H1 (cell line): ENCODE results near the gene RAB32. TPM values are rescaled to one million over a fixed set of nuclear protein-coding genes. Genes with fewer than 3 reads are reported as not detected.

Experiments
- CTCF ChIA-PET: fragments of 300-600 bp; sonication (Branson Sonifier 250); formaldehyde crosslinking; loops from one replicate; lab custom pipeline; 2021; ENCODE audit not compliant: partially characterized antibody; lab: Charles Lee
- POLR2A ChIA-PET: fragments of 300-600 bp; sonication (Branson Sonifier 250); formaldehyde crosslinking; loops from one replicate; lab custom pipeline; 2021; ENCODE audit warnings: inconsistent platforms; ENCODE audit not compliant: partially characterized antibody; lab: Charles Lee
- DNase-seq, 2 experiments: peaks; one replicate each; pipeline versions ENCODE4 v3.0.0 to v3.0.0-alpha.2; 2010 to 2022; ENCODE audit warnings: low spot score in 2 of 2, low read depth in 1 of 2, mixed read lengths in 1 of 2
- FAIRE-seq: peaks from 2 replicates; lab custom pipeline; 2011; peaks lifted over from hg19 to GRCh38; lab: Jason Lieb, UNC
- H2AFZ ChIP-seq: 2 replicates; pipeline ENCODE4 v1.8.1; 2012; ENCODE audit warnings: low read length, inconsistent platforms
- H2AK5ac ChIP-seq: 2 replicates; pipeline ENCODE4 v1.6.1; 2013; ENCODE audit warnings: low read depth, low read length
- H2BK120ac ChIP-seq: replicated peaks from 2 replicates; pipeline ENCODE3; 2013; ENCODE audit warnings: low read depth, low read length, inconsistent platforms
- H2BK12ac ChIP-seq: 2 replicates; pipeline ENCODE4 v1.6.1; 2013; ENCODE audit warnings: low read depth, low read length
- H2BK15ac ChIP-seq: 2 replicates; pipeline ENCODE4 v1.6.1; 2013; ENCODE audit warnings: low read length
- H2BK20ac ChIP-seq: 2 replicates; pipeline ENCODE4 v1.6.1; 2013; ENCODE audit warnings: low read length
- H2BK5ac ChIP-seq: 2 replicates; pipeline ENCODE4 v1.6.1; 2013; ENCODE audit warnings: low read depth, low read length
- H3K14ac ChIP-seq: 2 replicates; pipeline ENCODE4 v1.6.1; 2013; ENCODE audit warnings: inconsistent platforms; ENCODE audit not compliant: insufficient read length
- H3K18ac ChIP-seq: 2 replicates; pipeline ENCODE4 v1.6.1; 2013; ENCODE audit warnings: low read length; ENCODE audit errors: extremely low read depth
- H3K23ac ChIP-seq: 2 replicates; pipeline ENCODE4 v1.6.1; 2013; ENCODE audit warnings: inconsistent platforms; ENCODE audit not compliant: insufficient read length
- H3K23me2 ChIP-seq: 2 replicates; pipeline ENCODE4 v1.6.1; 2013; ENCODE audit warnings: low read depth, low read length
- H3K27ac ChIP-seq: 2 replicates; pipeline ENCODE4 v1.6.1; 2011; ENCODE audit warnings: low read depth, low read length, inconsistent platforms
- H3K27me3 ChIP-seq, 4 experiments: replicated peaks in 1 of 4; 1 replicate in 1 of 4; 2 replicates in 3 of 4; pipeline versions ENCODE4 v1.6.1 to v1.8.1; 2011 to 2013; ENCODE audit warnings: low read length in 3 of 4, mild to moderate bottlenecking in 3 of 4, inconsistent platforms in 2 of 4, mixed read lengths in 2 of 4, moderate library complexity in 1 of 4; ENCODE audit not compliant: control insufficient read depth in 3 of 4, insufficient read depth in 3 of 4; ENCODE audit errors: extremely low read depth in 1 of 4
- H3K36me3 ChIP-seq, 4 experiments: 2 replicates each; pipeline versions ENCODE4 v1.6.1 to v1.8.1; 2011 to 2013; ENCODE audit warnings: mild to moderate bottlenecking in 4 of 4, low read length in 3 of 4, moderate library complexity in 2 of 4, control low read depth in 1 of 4, inconsistent platforms in 1 of 4; ENCODE audit not compliant: insufficient read depth in 4 of 4, control insufficient read depth in 2 of 4
- H3K4ac ChIP-seq: replicated peaks from 2 replicates; pipeline ENCODE3; 2013; ENCODE audit warnings: low read length, low read depth, mixed read lengths, inconsistent platforms; ENCODE audit not compliant: insufficient read length
- H3K4me1 ChIP-seq, 4 experiments: replicated peaks in 1 of 4; 1 replicate in 1 of 4; 2 replicates in 3 of 4; pipeline versions ENCODE4 v1.6.1 to v1.8.1; 2011 to 2013; ENCODE audit warnings: low read length in 3 of 4, inconsistent platforms in 2 of 4, mixed read lengths in 1 of 4; ENCODE audit not compliant: insufficient read depth in 4 of 4, control insufficient read depth in 3 of 4
- H3K4me2 ChIP-seq, 2 experiments: 2 replicates each; pipeline versions ENCODE4 v1.6.1 to v1.8.1; 2011 to 2013; ENCODE audit warnings: low read depth in 2 of 2, low read length in 2 of 2, control low read depth in 1 of 2, inconsistent platforms in 1 of 2, mild to moderate bottlenecking in 1 of 2; ENCODE audit not compliant: insufficient read depth in 1 of 2
- H3K4me3 ChIP-seq, 4 experiments: fragments of 200-600, 300-600 bp in 1 of 4; sonication (generic), shearing (Covaris generic), sonication (Bioruptor Twin) in 1 of 4; 2 replicates each; pipeline versions ENCODE4 v1.5.1 to v1.8.1; 2011 to 2016; ENCODE audit warnings: low read length in 4 of 4, low read depth in 3 of 4, control low read depth in 2 of 4, inconsistent platforms in 2 of 4, mild to moderate bottlenecking in 2 of 4, mixed read lengths in 1 of 4, moderate library complexity in 1 of 4; ENCODE audit not compliant: insufficient read depth in 2 of 4; ENCODE audit errors: extremely low read depth in 1 of 4
- H3K56ac ChIP-seq: replicated peaks from 2 replicates; pipeline ENCODE3; 2013; ENCODE audit warnings: low read depth, mild to moderate bottlenecking, mixed read lengths, low read length, inconsistent platforms; ENCODE audit not compliant: insufficient read length
- H3K79me1 ChIP-seq: 2 replicates; pipeline ENCODE4 v1.6.1; 2013; ENCODE audit warnings: low read depth, low read length, control low read depth
- H3K79me2 ChIP-seq, 2 experiments: 2 replicates each; pipeline versions ENCODE4 v1.6.1 to v1.8.1; 2012 to 2013; ENCODE audit warnings: low read length in 2 of 2, mild to moderate bottlenecking in 2 of 2, inconsistent platforms in 1 of 2; ENCODE audit not compliant: insufficient read depth in 2 of 2, control insufficient read depth in 1 of 2
- H3K9ac ChIP-seq, 4 experiments: replicated peaks in 1 of 4; 1 replicate in 1 of 4; 2 replicates in 3 of 4; pipeline versions ENCODE4 v1.6.1 to v1.8.1; 2011 to 2013; ENCODE audit warnings: low read depth in 3 of 4, low read length in 3 of 4, control low read depth in 2 of 4, mild to moderate bottlenecking in 2 of 4, moderate library complexity in 2 of 4, inconsistent platforms in 1 of 4; ENCODE audit errors: extremely low read depth in 1 of 4
- H3K9me3 ChIP-seq, 2 experiments: 2 replicates each; pipeline versions ENCODE4 v1.6.1 to v1.8.1; 2012 to 2013; ENCODE audit warnings: mild to moderate bottlenecking in 2 of 2, moderate library complexity in 2 of 2, control low read depth in 1 of 2, inconsistent platforms in 1 of 2, low read depth in 1 of 2, low read length in 1 of 2, mixed read lengths in 1 of 2; ENCODE audit not compliant: insufficient read depth in 2 of 2
- H4K20me1 ChIP-seq, 2 experiments: replicated peaks in 1 of 2; 2 replicates each; pipeline versions ENCODE3 to v1.8.1; 2011 to 2013; ENCODE audit warnings: inconsistent platforms in 2 of 2, low read length in 2 of 2, mild to moderate bottlenecking in 1 of 2; ENCODE audit not compliant: insufficient read depth in 2 of 2, control insufficient read depth in 1 of 2
- H4K5ac ChIP-seq: 2 replicates; pipeline ENCODE4 v1.6.1; 2013; ENCODE audit warnings: low read length, low read depth, mixed read lengths, inconsistent platforms; ENCODE audit not compliant: insufficient read length
- H4K8ac ChIP-seq: 2 replicates; pipeline ENCODE4 v1.8.0; 2013; ENCODE audit warnings: mild to moderate bottlenecking, moderate library complexity, low read length, inconsistent platforms; ENCODE audit not compliant: insufficient read depth; ENCODE audit errors: extremely low read depth
- H4K91ac ChIP-seq: replicated peaks from 2 replicates; pipeline ENCODE3; 2013; ENCODE audit warnings: low read length, mixed read lengths, inconsistent platforms; ENCODE audit not compliant: insufficient read length
- NRF1 ChIP-seq: IDR thresholded peaks from 2 replicates; pipeline ENCODE4 v1.6.1; 2011; ENCODE audit warnings: mild to moderate bottlenecking, low read depth, low read length, improper control_type of control experiment
- RAD21 ChIP-seq, 2 experiments: IDR thresholded peaks in 1 of 2; conservative IDR thresholded peaks in 1 of 2; 2 replicates each; pipeline ENCODE4 v1.6.1; 2011; ENCODE audit warnings: low read depth in 2 of 2, low read length in 2 of 2, improper control_type of control experiment in 1 of 2, inconsistent platforms in 1 of 2, mild to moderate bottlenecking in 1 of 2, moderate library complexity in 1 of 2
- YY1 ChIP-seq: IDR thresholded peaks from 2 replicates; pipeline ENCODE4 v1.6.1; 2011; ENCODE audit warnings: low read depth, mild to moderate bottlenecking, low read length
- WGBS, 2 experiments: shearing (Covaris generic) in 1 of 2; methylation state at CpG; one replicate each; pipeline versions ENCODE4 v1.1.6 to v1.1.7; 2013 to 2015; ENCODE audit warnings: low lambda C conversion rate in 2 of 2, mixed read lengths in 2 of 2, inconsistent platforms in 1 of 2, low coverage in 1 of 2, missing lambda C conversion rate in 1 of 2; ENCODE audit not compliant: insufficient replicate concordance in 2 of 2, insufficient coverage in 1 of 2, insufficient read length in 1 of 2; ENCODE audit errors: extremely low coverage in 1 of 2, missing lambda C conversion rate in 1 of 2; 5-methylcytosine and 5-hydroxymethylcytosine counted together
- polyA plus RNA-seq, 7 experiments: library from polyadenylated mRNA; depleted of rRNA in 3 of 7; stranded (reverse) in 5 of 7; unstranded in 2 of 7; fragments of >200 nt in 5 of 7; fragments of 200-250 nt in 2 of 7; gene quantifications; 1 replicate in 5 of 7; 2 replicates in 1 of 7; 4 replicates in 1 of 7; pipeline versions ENCODE4 v1.2.1 to v1.2.3, GENCODE V29; 2011 to 2013; ENCODE audit warnings: missing spikeins in 2 of 7, mixed read lengths in 2 of 7
- total RNA-seq: library from RNA; stranded (reverse); fragmentation: NEBNext Ultra II Directional; extraction: Animal tissue kit (Norgen Biotek cat#: 25700); gene quantifications from 2 replicates; pipeline ENCODE4 v1.2.1, GENCODE V29; 2021

RAB32 gene
- total and polyA plus RNA-seq, 2 of the 8 experiments (the other 6 are each of a cell fraction or from before 2014, with no cell fraction given), result 3.9 to 6.3 TPM

GRCh38 chr6:146581968-146582367 lies 38.3 kb downstream of the RAB32 start:
- H3K4ac ChIP-seq, result no peak overlapping the region
- FAIRE-seq (no peak), DNase-seq (no peak)
- H3K23me2 ChIP-seq, result no peaks in the 10 kb centered on the region
- no peak overlapping the region for H3K9ac ChIP-seq
- no peak overlapping the region for H3K23ac ChIP-seq
- H3K27ac ChIP-seq, result no peak overlapping the region
- no peak overlapping the region for H4K91ac ChIP-seq
- H3K14ac ChIP-seq, result no peak overlapping the region
- no peak overlapping the region for H3K4me2 ChIP-seq
- CTCF ChIA-PET, result no interaction called here
- no peak overlapping the region for H2BK5ac ChIP-seq
- no peaks in the 10 kb centered on the region for H3K4me1 ChIP-seq
- no peak overlapping the region for H4K8ac ChIP-seq
- no peak overlapping the region for H4K5ac ChIP-seq
- WGBS, 2 experiments, result 84% methylated on average over 1 of the region's 1 CpG; no CpG with 5 or more reads in 1 of the 2 experiments
- no peak overlapping the region for H3K4me3 ChIP-seq
- H2AFZ ChIP-seq, result no peak overlapping the region
- no peak overlapping the region for H2BK12ac ChIP-seq
- no peak overlapping the region for H3K56ac ChIP-seq
- no peak overlapping the region for H2BK20ac ChIP-seq
- H3K79me1 ChIP-seq, result no peaks in the 10 kb centered on the region
- no peak overlapping the region for H2BK15ac ChIP-seq
- no peaks in the 10 kb centered on the region for H4K20me1 ChIP-seq
- no peak overlapping the region for H2AK5ac ChIP-seq
- no peak overlapping the region for H2BK120ac ChIP-seq
- H3K79me2 ChIP-seq, result no peaks in the 10 kb centered on the region
- no peaks in the 10 kb centered on the region for H3K27me3 ChIP-seq
- no peaks in the 10 kb centered on the region for H3K9me3 ChIP-seq
- no peak overlapping the region for H3K18ac ChIP-seq
- H3K36me3 ChIP-seq, result no peaks in the 10 kb centered on the region
- POLR2A ChIA-PET, result no interaction called here
- no peak for TF ChIP-seq YY1
- no peak for TF ChIP-seq RAD21 (IDR thresholded peaks at IDR 0.05 in 1 of 2, conservative IDR thresholded peaks at IDR 0.05 in 1 of 2; ENCODE audit: low read depth in 2 of 2, low read length in 2 of 2)
- no peak for TF ChIP-seq NRF1
